IMR-90 (cell line): ENCODE results near the gene ITGB4. TPM values are rescaled to one million over a fixed set of nuclear protein-coding genes. Genes with fewer than 3 reads are reported as not detected.
A peak's percentile ranks its signal among the peaks of the same experiment; 100 is the strongest.

Experiments used
- ATAC-seq: fragments of 200-7000 bp; cut with Tn5 transposase; 2 replicates; pipeline ENCODE4 v1.9.1; 2020; ENCODE audit warnings: low read depth, mild to moderate bottlenecking, moderate library complexity
- BruUV-seq: library from RNA; stranded (reverse); fragments of 400-500 nt; replicated peaks from 2 replicates; lab custom pipeline; 2021; lab: Mats Ljungman, UMichigan
- CTCF ChIA-PET: fragments of 300-600 bp; formaldehyde crosslinking; extraction: SDS; loops from one replicate; lab custom pipeline; 2021; ENCODE audit warnings: antibody characterized with exemption; lab: Yijun Ruan, JAX
- POLR2A ChIA-PET: fragments of 300-600 bp; sonication (Branson Sonifier 250); formaldehyde crosslinking; loops from one replicate; lab custom pipeline; 2022; ENCODE audit warnings: antibody characterized with exemption; ENCODE audit not compliant: unreplicated experiment; lab: Charles Lee
- DNase-seq: peaks from one replicate; pipeline ENCODE4 v3.0.0; 2013
- H2AFZ ChIP-seq: replicated peaks from 2 replicates; pipeline ENCODE3; 2013; ENCODE audit warnings: low read length, mild to moderate bottlenecking; ENCODE audit not compliant: poor library complexity
- H2AK5ac ChIP-seq: 2 replicates; pipeline ENCODE4 v1.6.1; 2013; ENCODE audit warnings: low read depth, low read length, inconsistent platforms
- H2AK9ac ChIP-seq: replicated peaks from 2 replicates; pipeline ENCODE3; 2013; ENCODE audit warnings: mild to moderate bottlenecking, low read depth, low read length, moderate library complexity; ENCODE audit not compliant: poor library complexity
- H2BK120ac ChIP-seq: 2 replicates; pipeline ENCODE4 v1.6.1; 2013; ENCODE audit warnings: low read depth, low read length, inconsistent platforms
- H2BK15ac ChIP-seq: 3 replicates; pipeline ENCODE4 v1.6.1; 2013; ENCODE audit warnings: low read depth, low read length, inconsistent platforms
- H2BK20ac ChIP-seq: 2 replicates; pipeline ENCODE4 v1.6.1; 2013; ENCODE audit warnings: low read depth, mild to moderate bottlenecking, inconsistent platforms, low read length, moderate library complexity
- H2BK5ac ChIP-seq: 2 replicates; pipeline ENCODE4 v1.6.1; 2013; ENCODE audit warnings: mild to moderate bottlenecking, low read depth, low read length, inconsistent platforms; ENCODE audit not compliant: poor library complexity, severe bottlenecking
- H3K14ac ChIP-seq: replicated peaks from 2 replicates; pipeline ENCODE4 v1.6.1; 2013; ENCODE audit warnings: low read depth, low read length, inconsistent platforms
- H3K18ac ChIP-seq: 2 replicates; pipeline ENCODE4 v1.6.1; 2013; ENCODE audit warnings: low read depth, low read length, control low read depth
- H3K23ac ChIP-seq: 2 replicates; pipeline ENCODE4 v1.6.1; 2013; ENCODE audit warnings: low read depth, low read length, inconsistent platforms
- H3K27ac ChIP-seq: 2 replicates; pipeline ENCODE4 v1.5.1; 2013; ENCODE audit warnings: mild to moderate bottlenecking, control low read depth, low read length; ENCODE audit not compliant: insufficient read depth
- H3K27me3 ChIP-seq: 2 replicates; pipeline ENCODE4 v1.6.1; 2013; ENCODE audit warnings: low read length; ENCODE audit not compliant: control insufficient read depth, insufficient read depth
- H3K36me3 ChIP-seq: 2 replicates; pipeline ENCODE4 v1.6.1; 2013; ENCODE audit warnings: low read length, mixed read lengths; ENCODE audit not compliant: control insufficient read depth, insufficient read depth
- H3K4ac ChIP-seq: 2 replicates; pipeline ENCODE4 v1.6.1; 2013; ENCODE audit warnings: low read depth, low read length, inconsistent platforms
- H3K4me1 ChIP-seq: 2 replicates; pipeline ENCODE4 v1.6.1; 2013; ENCODE audit warnings: low read length, mixed read lengths; ENCODE audit not compliant: control insufficient read depth, insufficient read depth
- H3K4me2 ChIP-seq: 2 replicates; pipeline ENCODE4 v1.6.1; 2013; ENCODE audit warnings: low read depth, mild to moderate bottlenecking, control low read depth, low read length, moderate library complexity
- H3K4me3 ChIP-seq: 2 replicates; pipeline ENCODE4 v1.5.1; 2013; ENCODE audit warnings: low read depth, mild to moderate bottlenecking, control low read depth, low read length, moderate library complexity; ENCODE audit not compliant: insufficient read depth
- H3K56ac ChIP-seq: 2 replicates; pipeline ENCODE4 v1.6.1; 2013; ENCODE audit warnings: low read length, inconsistent platforms; ENCODE audit not compliant: insufficient read depth; ENCODE audit errors: extremely low read depth
- H3K79me1 ChIP-seq, 2 experiments: 2 replicates each; pipeline ENCODE4 v1.6.1; 2013; ENCODE audit warnings: low read length in 2 of 2, inconsistent platforms in 1 of 2, low read depth in 1 of 2
- H3K9ac ChIP-seq: 2 replicates; pipeline ENCODE4 v1.6.1; 2013; ENCODE audit warnings: low read depth, low read length, control low read depth
- H3K9me1 ChIP-seq: 2 replicates; pipeline ENCODE4 v1.6.1; 2013; ENCODE audit warnings: low read length, inconsistent platforms; ENCODE audit not compliant: insufficient read depth
- H3K9me3 ChIP-seq: 2 replicates; pipeline ENCODE4 v1.6.1; 2013; ENCODE audit warnings: low read length; ENCODE audit not compliant: control insufficient read depth, insufficient read depth
- H4K20me1 ChIP-seq: 2 replicates; pipeline ENCODE4 v1.6.1; 2013; ENCODE audit warnings: low read length, inconsistent platforms; ENCODE audit not compliant: insufficient read depth
- H4K5ac ChIP-seq: 2 replicates; pipeline ENCODE4 v1.6.1; 2013; ENCODE audit warnings: mild to moderate bottlenecking, low read depth, low read length, control low read depth
- H4K8ac ChIP-seq, 2 experiments: 2 replicates each; pipeline ENCODE4 v1.6.1; 2013; ENCODE audit warnings: low read depth in 2 of 2, low read length in 2 of 2, control low read depth in 1 of 2, inconsistent platforms in 1 of 2
- H4K91ac ChIP-seq: 2 replicates; pipeline ENCODE4 v1.6.1; 2013; ENCODE audit warnings: low read depth, low read length, inconsistent platforms; ENCODE audit not compliant: insufficient read depth
- CHD1 ChIP-seq: IDR thresholded peaks from 2 replicates; pipeline ENCODE4 v1.6.1; 2012; ENCODE audit warnings: low read depth, low read length, improper control_type of control experiment
- MAFK ChIP-seq: IDR thresholded peaks from 2 replicates; pipeline ENCODE4 v1.6.1; 2012; ENCODE audit warnings: low read depth, low read length, improper control_type of control experiment
- RFX5 ChIP-seq: IDR thresholded peaks from 2 replicates; pipeline ENCODE4 v1.8.0; 2012; ENCODE audit warnings: low read depth, mild to moderate bottlenecking, low read length, moderate library complexity
- WGBS, 2 experiments: methylation state at CpG; one replicate each; pipeline versions ENCODE4 v1.1.5 to v1.1.7; 2013; ENCODE audit warnings: missing lambda C conversion rate in 2 of 2; ENCODE audit not compliant: insufficient read length in 1 of 2; ENCODE audit errors: extremely low coverage in 2 of 2; 5-methylcytosine and 5-hydroxymethylcytosine counted together
- dilution Hi-C: fragments of 300-500 bp; cut with HindIII; formaldehyde crosslinking; loops from one replicate; pipeline ENCODE4 v1.14.3; 2018; ENCODE audit warnings: low sequenced_read_pairs; ENCODE audit not compliant: unreplicated experiment
- in situ Hi-C: fragments of 300-500 bp; cut with MboI; formaldehyde crosslinking; loops from 3 replicates; pipeline ENCODE4 v1.14.3; 2019; ENCODE audit warnings: low sequenced_read_pairs, inconsistent platforms, mixed read lengths
- intact Hi-C: fragments of 100-400 bp; cut with micrococcal nuclease; formaldehyde crosslinking; loops from 2 replicates; pipeline ENCODE4 v1.10.0; 2022
- polyA plus RNA-seq, 3 experiments: library from polyadenylated mRNA; depleted of rRNA; stranded (reverse); fragments of >200 nt; gene quantifications; 2 replicates each; pipeline ENCODE4 v1.2.3, GENCODE V29; 2012; ENCODE audit warnings: low replicate concordance in 1 of 3
- total RNA-seq: library from RNA; depleted of rRNA; stranded (reverse); fragments of >200 nt; gene quantifications from 2 replicates; pipeline ENCODE4 v1.2.3, GENCODE V29; 2012

The ITGB4 gene
- total and polyA plus RNA-seq, 2 of the 4 experiments (the other 2 are of a cell fraction), result under 0.01 to 0.27 TPM

- TF ChIP-seq RFX5, result no peak
Measured at GRCh38 chr17:75731716-75732498, 10.6 kb downstream of the ITGB4 start (continued).

- ATAC-seq (no peak), DNase-seq (no peak)
- POLR2A ChIA-PET, result no interaction called here
- H3K9me1 ChIP-seq, result no peaks in the 10 kb centered on the region
- WGBS, 2 experiments, result 88% methylated on average over 17 of the region's 18 CpGs; no CpG with 5 or more reads in 1 of the 2 experiments
- no peak for TF ChIP-seq CHD1
- no peak for TF ChIP-seq MAFK
- peak overlapping the region; percentile 42 for H2AK9ac ChIP-seq
- H2BK20ac ChIP-seq, result no peak overlapping the region
- H2BK15ac ChIP-seq, result no peak overlapping the region
- H2AFZ ChIP-seq, result no peak overlapping the region
- H3K4ac ChIP-seq, result no peak overlapping the region
- no peaks in the 10 kb centered on the region for H3K9me3 ChIP-seq
- no peak overlapping the region for H3K18ac ChIP-seq
- H3K36me3 ChIP-seq, result no peaks in the 10 kb centered on the region
- H4K5ac ChIP-seq, result no peak overlapping the region
- H4K20me1 ChIP-seq, result no peaks in the 10 kb centered on the region
- intact Hi-C loops, result no loop called here
- dilution Hi-C loops, result no loop called here
- CTCF ChIA-PET, result no interaction called here
- no peak overlapping the region for H3K4me3 ChIP-seq
- H3K23ac ChIP-seq, result no peak overlapping the region
- in situ Hi-C loops, result no loop called here
- no peak overlapping the region for H2BK5ac ChIP-seq
- H3K27me3 ChIP-seq, result peaks cover 10% of the 10 kb centered on the region
- H2BK120ac ChIP-seq, result no peak overlapping the region
- H3K56ac ChIP-seq, result no peak overlapping the region
- no peak overlapping the region for H3K9ac ChIP-seq
- H4K8ac ChIP-seq, result no peak overlapping the region
- no peak overlapping the region for H3K4me2 ChIP-seq
- H3K14ac ChIP-seq, result no peak overlapping the region
- no peak overlapping the region for H2AK5ac ChIP-seq
- H4K91ac ChIP-seq, result no peak overlapping the region
- BruUV-seq, result no TSS peak
- no peak overlapping the region for H3K27ac ChIP-seq
- H3K79me1 ChIP-seq, result no peaks in the 10 kb centered on the region
- H3K4me1 ChIP-seq, result no peaks in the 10 kb centered on the region
Measured at GRCh38 chr17:75733471-75733870, 12.2 kb downstream of the ITGB4 start.
